HepG2 (cell line): ENCODE measurements around the gene IGBP1. TPM values are rescaled to one million over a fixed set of nuclear protein-coding genes. Genes with fewer than 3 reads are reported as not detected.

ENCODE experiments used
- ATF5 ChIP-seq: sonication (generic); formaldehyde crosslinking; IDR thresholded peaks from 2 replicates; pipeline ENCODE4 v1.4.0; 2020; ENCODE audit warnings: mild to moderate bottlenecking, low read depth, missing genetic modification reagents
- FLYWCH1 ChIP-seq: sonication (generic); formaldehyde crosslinking; IDR thresholded peaks from 2 replicates; pipeline ENCODE4 v1.8.1; 2023; ENCODE audit warnings: mild to moderate bottlenecking, missing genetic modification reagents
- FOSL1 ChIP-seq: sonication (generic); formaldehyde crosslinking; IDR thresholded peaks from 2 replicates; pipeline ENCODE4 v1.9.0; 2021; ENCODE audit warnings: missing genetic modification reagents, borderline replicate concordance
- FOXK2 ChIP-seq: fragments of 450-650 bp; IDR thresholded peaks from 2 replicates; pipeline ENCODE4 v1.6.1; 2016
- GABPA ChIP-seq, 2 experiments: IDR thresholded peaks; 2 replicates each; pipeline ENCODE4 v1.6.1; 2011 to 2016; ENCODE audit warnings: low read depth in 2 of 2, low read length in 1 of 2, missing biosample characterization in 1 of 2, missing genetic modification characterization in 1 of 2
- GABPB1 ChIP-seq: IDR thresholded peaks from 2 replicates; pipeline ENCODE4 v1.6.1; 2016; ENCODE audit warnings: mild to moderate bottlenecking, missing genetic modification reagents, moderate library complexity, missing compliant biosample characterization
- HMG20A ChIP-seq: IDR thresholded peaks from 2 replicates; pipeline ENCODE4 v1.6.1; 2016; ENCODE audit warnings: borderline replicate concordance
- IKZF4 ChIP-seq: sonication (generic); formaldehyde crosslinking; IDR thresholded peaks from 2 replicates; pipeline ENCODE4 v1.5.1; 2020; ENCODE audit warnings: borderline replicate concordance, mild to moderate bottlenecking, low read depth, missing genetic modification reagents; ENCODE audit errors: not compliant biosample characterization
- KLF11 ChIP-seq: IDR thresholded peaks from 2 replicates; pipeline ENCODE4 v1.6.1; 2016; ENCODE audit warnings: missing compliant biosample characterization
- MLLT10 ChIP-seq: sonication (generic); formaldehyde crosslinking; IDR thresholded peaks from 2 replicates; pipeline ENCODE4 v1.4.0; 2020; ENCODE audit warnings: missing genetic modification reagents
- MTA3 ChIP-seq: sonication (generic); formaldehyde crosslinking; IDR thresholded peaks from 2 replicates; pipeline ENCODE4 v1.4.0; 2020; ENCODE audit warnings: missing genetic modification reagents
- NFRKB ChIP-seq: fragments of 450-650 bp; IDR thresholded peaks from 2 replicates; pipeline ENCODE4 v1.6.1; 2017
- POGZ ChIP-seq: sonication (generic); formaldehyde crosslinking; IDR thresholded peaks from 2 replicates; pipeline ENCODE4 v1.4.0; 2020; ENCODE audit warnings: mild to moderate bottlenecking, missing genetic modification reagents
- SRF ChIP-seq: IDR thresholded peaks from 2 replicates; pipeline ENCODE4 v1.6.1; 2011; ENCODE audit warnings: mild to moderate bottlenecking, low read depth, low read length, moderate library complexity
- TFDP2 ChIP-seq: sonication (generic); formaldehyde crosslinking; IDR thresholded peaks from 2 replicates; pipeline ENCODE4 v1.4.0; 2020; ENCODE audit warnings: missing genetic modification reagents
- ZBTB44 ChIP-seq: sonication (generic); formaldehyde crosslinking; IDR thresholded peaks from 2 replicates; pipeline ENCODE4 v1.4.0; 2020; ENCODE audit warnings: missing genetic modification reagents
- ZEB1 ChIP-seq: IDR thresholded peaks from 2 replicates; pipeline ENCODE4 v1.6.1; 2012; ENCODE audit warnings: mild to moderate bottlenecking, low read depth, inconsistent platforms; ENCODE audit not compliant: insufficient replicate concordance
- ZNF30 ChIP-seq: sonication (generic); formaldehyde crosslinking; IDR thresholded peaks from 2 replicates; pipeline ENCODE4 v1.5.0; 2020; ENCODE audit warnings: mild to moderate bottlenecking, missing genetic modification reagents
- ZNF350 ChIP-seq: sonication (generic); formaldehyde crosslinking; IDR thresholded peaks from 2 replicates; pipeline ENCODE4 v1.4.0; 2020; ENCODE audit warnings: mild to moderate bottlenecking, low read depth, missing genetic modification reagents, borderline replicate concordance
- ZNF383 ChIP-seq: sonication (generic); formaldehyde crosslinking; IDR thresholded peaks from 2 replicates; pipeline ENCODE4 v1.4.0; 2020; ENCODE audit warnings: missing genetic modification reagents, mild to moderate bottlenecking, borderline replicate concordance
- ZNF737 ChIP-seq: sonication (generic); formaldehyde crosslinking; IDR thresholded peaks from 2 replicates; pipeline ENCODE4 v1.5.0; 2020; ENCODE audit warnings: missing genetic modification reagents, mild to moderate bottlenecking, borderline replicate concordance
- ZNF761 ChIP-seq: sonication (generic); formaldehyde crosslinking; conservative IDR thresholded peaks from 2 replicates; pipeline ENCODE4 v1.4.0; 2020; ENCODE audit warnings: mild to moderate bottlenecking, missing genetic modification reagents
- ZSCAN31 ChIP-seq: sonication (generic); formaldehyde crosslinking; IDR thresholded peaks from 2 replicates; pipeline ENCODE4 v1.5.0; 2020; ENCODE audit warnings: low read depth, mild to moderate bottlenecking, missing genetic modification reagents
- polyA plus RNA-seq, 8 experiments: library from polyadenylated mRNA; depleted of rRNA in 3 of 8; stranded (reverse) in 7 of 8; unstranded in 1 of 8; fragments of >200 nt; fragmentation: Illumina TruSeq in 4 of 8; extraction: Trizol in 4 of 8; gene quantifications; 2 replicates each; pipeline versions ENCODE4 v1.2.1 to v1.2.3, GENCODE V29; 2011 to 2016; ENCODE audit warnings: low read depth in 4 of 8, missing spikeins in 1 of 8, mixed read lengths in 1 of 8; ENCODE audit not compliant: insufficient read depth in 1 of 8
- total RNA-seq, 5 experiments: library from RNA; depleted of rRNA; stranded (reverse); fragments of >200 nt; fragmentation: Illumina TruSeq; extraction: Trizol; gene quantifications; 2 replicates each; pipeline ENCODE4 v1.2.3, GENCODE V29; 2016; ENCODE audit warnings: low read depth in 1 of 5
- TF ChIP-seq, protein P1 (sequence below): IDR thresholded peaks from 2 replicates; pipeline ENCODE4 v1.6.1; 2016; ENCODE audit warnings: missing biosample characterization, missing genetic modification reagents, low read depth
- TF ChIP-seq, protein P2 (sequence below), 2 experiments: fragments of 450-650 bp in 1 of 2; sonication (generic) in 1 of 2; formaldehyde crosslinking; IDR thresholded peaks; 2 replicates each; pipeline versions ENCODE4 v1.5.0 to v1.8.0; 2020 to 2022; ENCODE audit warnings: mild to moderate bottlenecking in 1 of 2, missing genetic modification reagents in 1 of 2

The IGBP1 gene
- total and polyA plus RNA-seq, 2 of the 13 experiments (the other 11 are each of a cell fraction or from before 2014, with no cell fraction given) = 59.3 to 103 TPM

DNA sequence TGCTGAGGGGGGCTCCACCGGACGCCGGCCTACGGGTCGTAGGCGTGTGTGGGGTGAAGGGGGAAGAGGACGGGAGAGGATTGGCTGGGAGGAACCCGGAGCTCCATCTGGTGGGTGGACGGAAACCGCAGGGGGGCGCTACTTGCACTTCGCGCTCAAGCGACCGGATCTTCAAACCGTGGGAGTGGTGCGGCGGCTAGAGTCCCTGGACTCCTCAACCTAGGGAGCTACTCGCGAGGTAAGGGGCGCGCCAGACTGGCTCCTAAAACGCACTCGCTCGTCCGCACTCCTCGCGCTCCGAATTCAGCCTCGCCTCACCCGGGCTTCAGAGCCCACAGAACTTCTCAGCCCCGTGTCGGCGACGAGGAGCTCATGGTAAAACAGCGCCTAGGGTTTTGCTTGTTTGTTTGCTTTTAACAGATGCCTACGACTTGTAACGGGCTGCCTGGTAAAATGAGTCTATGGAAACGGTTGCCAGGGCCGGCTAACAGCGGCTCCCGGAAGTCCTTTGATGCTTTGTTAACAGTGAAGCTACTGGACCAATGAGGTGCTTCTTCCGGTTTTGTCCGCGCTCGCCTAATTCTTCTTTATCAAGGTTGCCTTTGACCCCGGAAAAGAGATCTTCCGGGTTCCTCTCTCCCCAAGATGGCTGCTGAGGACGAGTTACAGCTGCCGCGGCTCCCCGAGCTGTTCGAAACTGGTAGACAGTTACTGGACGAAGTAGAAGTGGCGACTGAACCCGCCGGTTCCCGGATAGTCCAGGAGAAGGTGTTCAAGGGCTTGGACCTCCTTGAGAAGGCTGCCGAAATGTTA lies at the start of gene IGBP1 (continued):
- TF ChIP-seq GABPB1 (CRISPR knock-in tag) = peak; percentile 68
- no peak for TF ChIP-seq FOSL1
- TF ChIP-seq NFRKB = no peak
- no peak for TF ChIP-seq MLLT10
- no peak for TF ChIP-seq ZBTB44 (CRISPR knock-in tag)
- TF ChIP-seq, protein P1, sequence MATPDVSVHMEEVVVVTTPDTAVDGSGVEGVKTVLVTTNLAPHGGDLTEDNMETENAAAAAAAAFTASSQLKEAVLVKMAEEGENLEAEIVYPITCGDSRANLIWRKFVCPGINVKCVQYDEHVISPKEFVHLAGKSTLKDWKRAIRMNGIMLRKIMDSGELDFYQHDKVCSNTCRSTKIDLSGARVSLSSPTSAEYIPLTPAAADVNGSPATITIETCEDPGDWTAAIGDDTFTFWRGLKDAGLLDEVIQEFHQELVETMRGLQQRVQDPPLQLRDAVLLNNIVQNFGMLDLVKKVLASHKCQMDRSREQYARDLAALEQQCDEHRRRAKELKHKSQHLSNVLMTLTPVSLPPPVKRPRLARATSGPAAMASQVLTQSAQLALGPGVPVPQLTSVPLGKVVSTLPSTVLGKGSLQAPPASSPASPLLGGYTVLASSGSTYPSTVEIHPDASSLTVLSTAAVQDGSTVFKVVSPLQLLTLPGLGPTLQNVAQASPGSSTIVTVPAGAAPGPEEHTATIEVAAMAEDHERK = no peak
- TF ChIP-seq KLF11 (CRISPR knock-in tag) = no peak
- TF ChIP-seq ZNF737 = no peak
- no peak for TF ChIP-seq MTA3 (CRISPR knock-in tag)
- no peak for TF ChIP-seq ATF5 (CRISPR knock-in tag)
- TF ChIP-seq POGZ (CRISPR knock-in tag) = peak; percentile 45
- TF ChIP-seq SRF = no peak
- no peak for TF ChIP-seq ZNF383 (CRISPR knock-in tag)
- TF ChIP-seq ZEB1 = no peak
- no peak for TF ChIP-seq HMG20A
- TF ChIP-seq ZNF350 (CRISPR knock-in tag) = no peak; the same call in 1 of the 2 replicates
- peak; percentile 48 for TF ChIP-seq GABPA (IDR thresholded peaks at IDR 0.05; ENCODE audit: low read depth, low read length)
- peak; percentile 89 for TF ChIP-seq GABPA (CRISPR knock-in tag; IDR thresholded peaks at IDR 0.05; ENCODE audit: low read depth)
- TF ChIP-seq TFDP2 (CRISPR knock-in tag) = 0 out of 2 replicates have a peak, but pooled peaks have one; percentile 5
- TF ChIP-seq FOXK2 = no peak
- TF ChIP-seq ZSCAN31 (CRISPR knock-in tag) = peak; percentile 60; the same call in 1 of the 2 replicates
- TF ChIP-seq ZNF761 (CRISPR knock-in tag) = no peak
- TF ChIP-seq ZNF30 (CRISPR knock-in tag) = no peak
- TF ChIP-seq IKZF4 (CRISPR knock-in tag) = no peak
- TF ChIP-seq, protein P2, sequence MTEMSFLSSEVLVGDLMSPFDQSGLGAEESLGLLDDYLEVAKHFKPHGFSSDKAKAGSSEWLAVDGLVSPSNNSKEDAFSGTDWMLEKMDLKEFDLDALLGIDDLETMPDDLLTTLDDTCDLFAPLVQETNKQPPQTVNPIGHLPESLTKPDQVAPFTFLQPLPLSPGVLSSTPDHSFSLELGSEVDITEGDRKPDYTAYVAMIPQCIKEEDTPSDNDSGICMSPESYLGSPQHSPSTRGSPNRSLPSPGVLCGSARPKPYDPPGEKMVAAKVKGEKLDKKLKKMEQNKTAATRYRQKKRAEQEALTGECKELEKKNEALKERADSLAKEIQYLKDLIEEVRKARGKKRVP (CRISPR knock-in tag; IDR thresholded peaks at IDR 0.05) = no peak
- no peak for TF ChIP-seq FLYWCH1 (CRISPR knock-in tag)
